H9 (cell line): ENCODE data around the gene FOLR3. TPM values are rescaled to one million over a fixed set of nuclear protein-coding genes. Genes with fewer than 3 reads are reported as not detected.

Source experiments
- DNase-seq: peaks from one replicate; pipeline ENCODE4 v3.0.0-alpha.2; 2017
- H2AFZ ChIP-seq: one replicate; pipeline ENCODE4 v1.6.1; 2013; ENCODE audit warnings: mild to moderate bottlenecking, low read length, control low read depth, moderate library complexity
- H2AK5ac ChIP-seq: 2 replicates; pipeline ENCODE4 v1.6.1; 2013; ENCODE audit warnings: low read length, control low read depth, mixed read lengths; ENCODE audit not compliant: insufficient read length
- H2BK120ac ChIP-seq: one replicate; pipeline ENCODE4 v1.6.1; 2013; ENCODE audit warnings: low read depth, mild to moderate bottlenecking, low read length, control low read depth, inconsistent platforms; ENCODE audit not compliant: poor library complexity, severe bottlenecking
- H2BK12ac ChIP-seq: 2 replicates; pipeline ENCODE4 v1.6.1; 2013; ENCODE audit warnings: low read length, control low read depth, mixed read lengths, low read depth; ENCODE audit not compliant: insufficient read length
- H2BK15ac ChIP-seq: 2 replicates; pipeline ENCODE4 v1.6.1; 2013; ENCODE audit warnings: low read depth, low read length, control low read depth
- H2BK20ac ChIP-seq: one replicate; pipeline ENCODE4 v1.6.1; 2013; ENCODE audit warnings: low read depth, mild to moderate bottlenecking, low read length, control low read depth, inconsistent platforms; ENCODE audit not compliant: poor library complexity, severe bottlenecking
- H2BK5ac ChIP-seq: 2 replicates; pipeline ENCODE4 v1.6.1; 2013; ENCODE audit warnings: low read length, control low read depth, mixed read lengths; ENCODE audit not compliant: insufficient read length
- H3K14ac ChIP-seq: 2 replicates; pipeline ENCODE4 v1.6.1; 2013; ENCODE audit warnings: low read length, control low read depth; ENCODE audit not compliant: insufficient read depth
- H3K18ac ChIP-seq: 2 replicates; pipeline ENCODE4 v1.6.1; 2013; ENCODE audit warnings: low read depth, mild to moderate bottlenecking, mixed read lengths, low read length, control low read depth; ENCODE audit not compliant: insufficient read length
- H3K23ac ChIP-seq: 2 replicates; pipeline ENCODE4 v1.6.1; 2013; ENCODE audit warnings: low read length, control low read depth, mixed read lengths, low read depth; ENCODE audit not compliant: insufficient read length
- H3K23me2 ChIP-seq: 2 replicates; pipeline ENCODE4 v1.6.1; 2013; ENCODE audit warnings: low read depth, mild to moderate bottlenecking, mixed read lengths, low read length, control low read depth; ENCODE audit not compliant: insufficient read length, poor library complexity, severe bottlenecking
- H3K27ac ChIP-seq: 2 replicates; pipeline ENCODE4 v1.5.1; 2013; ENCODE audit warnings: low read length, control low read depth, mixed read lengths, low read depth; ENCODE audit not compliant: insufficient read length
- H3K27me3 ChIP-seq: 2 replicates; pipeline ENCODE4 v1.6.1; 2013; ENCODE audit warnings: low read length, control low read depth, inconsistent platforms; ENCODE audit not compliant: insufficient read depth
- H3K4ac ChIP-seq: 2 replicates; pipeline ENCODE4 v1.6.1; 2013; ENCODE audit warnings: low read depth, mild to moderate bottlenecking, control low read depth, inconsistent platforms, low read length, moderate library complexity
- H3K4me1 ChIP-seq: 2 replicates; pipeline ENCODE4 v1.6.1; 2013; ENCODE audit warnings: low read length, control low read depth, inconsistent platforms; ENCODE audit not compliant: insufficient read depth
- H3K4me2 ChIP-seq: 2 replicates; pipeline ENCODE4 v1.6.1; 2013; ENCODE audit warnings: low read length, control low read depth, mixed read lengths; ENCODE audit not compliant: insufficient read length, insufficient read depth
- H3K56ac ChIP-seq: 2 replicates; pipeline ENCODE4 v1.6.1; 2013; ENCODE audit warnings: low read depth, mild to moderate bottlenecking, mixed read lengths, low read length, control low read depth; ENCODE audit not compliant: insufficient read length
- H3K79me1 ChIP-seq: 2 replicates; pipeline ENCODE4 v1.6.1; 2013; ENCODE audit warnings: low read depth, mild to moderate bottlenecking, moderate library complexity, low read length, control low read depth, inconsistent platforms; ENCODE audit not compliant: insufficient read depth, poor library complexity, severe bottlenecking
- H3K79me2 ChIP-seq: 2 replicates; pipeline ENCODE4 v1.6.1; 2013; ENCODE audit warnings: low read length, control low read depth, inconsistent platforms; ENCODE audit not compliant: insufficient read depth
- H3K9ac ChIP-seq: 2 replicates; pipeline ENCODE4 v1.6.1; 2013; ENCODE audit warnings: low read length, control low read depth, mixed read lengths; ENCODE audit not compliant: insufficient read length; ENCODE audit errors: extremely low read depth
- H3K9me3 ChIP-seq: one replicate; pipeline ENCODE4 v1.6.1; 2013; ENCODE audit warnings: low read depth, low read length, inconsistent platforms; ENCODE audit not compliant: control insufficient read depth
- H3T11ph ChIP-seq: one replicate; pipeline ENCODE4 v1.6.1; 2013; ENCODE audit warnings: mild to moderate bottlenecking, low read length, control low read depth, inconsistent platforms
- H4K20me1 ChIP-seq: one replicate; pipeline ENCODE4 v1.6.1; 2013; ENCODE audit not compliant: control insufficient read depth, insufficient read length, insufficient read depth
- H4K5ac ChIP-seq: 2 replicates; pipeline ENCODE4 v1.6.1; 2013; ENCODE audit warnings: low read depth, mild to moderate bottlenecking, mixed read lengths, low read length, control low read depth; ENCODE audit not compliant: insufficient read length
- H4K8ac ChIP-seq: replicated peaks from 2 replicates; pipeline ENCODE4 v1.6.1; 2013; ENCODE audit warnings: low read length, control low read depth, mixed read lengths, low read depth; ENCODE audit not compliant: insufficient read length
- H4K91ac ChIP-seq: 2 replicates; pipeline ENCODE4 v1.6.1; 2013; ENCODE audit warnings: low read depth, mild to moderate bottlenecking, moderate library complexity, mixed read lengths, low read length, control low read depth; ENCODE audit not compliant: insufficient read length
- H3K27ac Mint-ChIP-seq, 3 experiments: 2 replicates in 2 of 3; 3 replicates in 1 of 3; pipeline ENCODE4 v1.8.0; 2020 to 2021; ENCODE audit warnings: mixed read lengths in 3 of 3, mild to moderate bottlenecking in 1 of 3, moderate library complexity in 1 of 3
- H3K27me3 Mint-ChIP-seq: 2 replicates; pipeline ENCODE4 v1.8.0; 2021; ENCODE audit warnings: low read depth, mild to moderate bottlenecking, moderate library complexity, mixed read lengths
- H3K36me3 Mint-ChIP-seq, 3 experiments: 2 replicates in 2 of 3; 3 replicates in 1 of 3; pipeline ENCODE4 v1.8.0; 2020 to 2021; ENCODE audit warnings: low read depth in 3 of 3, mixed read lengths in 3 of 3; ENCODE audit not compliant: insufficient read depth in 1 of 3
- H3K4me1 Mint-ChIP-seq, 2 experiments: 2 replicates each; pipeline ENCODE4 v1.8.0; 2020; ENCODE audit warnings: mixed read lengths in 2 of 2
- H3K4me3 Mint-ChIP-seq, 2 experiments: 2 replicates in 1 of 2; 3 replicates in 1 of 2; pipeline ENCODE4 v1.8.0; 2020 to 2021; ENCODE audit warnings: mild to moderate bottlenecking in 2 of 2, mixed read lengths in 2 of 2, moderate library complexity in 1 of 2
- H3K9me3 Mint-ChIP-seq, 2 experiments: 2 replicates in 1 of 2; 3 replicates in 1 of 2; pipeline ENCODE4 v1.8.0; 2020; ENCODE audit warnings: mild to moderate bottlenecking in 2 of 2, mixed read lengths in 2 of 2, moderate library complexity in 1 of 2
- CTCF ChIP-seq: fragments of 200-600 bp; sonication (generic); conservative IDR thresholded peaks from 3 replicates; pipeline ENCODE4 v1.8.0; 2021; ENCODE audit warnings: antibody characterized with exemption, mild to moderate bottlenecking
- WGBS: extraction: QIAGEN DNeasy Blood & Tissue Kit; methylation state at CpG from one replicate; pipeline ENCODE4 v1.1.7; 2013; ENCODE audit warnings: missing lambda C conversion rate, low lambda C conversion rate, mixed read lengths; ENCODE audit not compliant: insufficient read length; ENCODE audit errors: extremely low coverage; 5-methylcytosine and 5-hydroxymethylcytosine counted together
- total RNA-seq: library from RNA; stranded (reverse); gene quantifications from 2 replicates; pipeline ENCODE4 v1.2.1, GENCODE V29; 2021

FOLR3 gene
- total RNA-seq, 1 experiment from 2014 or later = not detected

- Histone ChIP-seq H3K18ac (no peak overlapping the region), H3K23me2 (peaks cover 10% of the 10 kb centered on the region), H2BK20ac (no peak overlapping the region), H3K4ac (no peak overlapping the region), H3K79me1 (no peaks in the 10 kb centered on the region), H3K23ac (no peak overlapping the region), H3K4me1 (no peaks in the 10 kb centered on the region), H4K8ac (no peak overlapping the region), H3K9ac (no peak overlapping the region), H3K14ac (no peak overlapping the region), H3K56ac (no peak overlapping the region), H3K27ac (no peak overlapping the region), H2AK5ac (no peak overlapping the region), H2BK15ac (no peak overlapping the region), H4K5ac (no peak overlapping the region), H2BK5ac (no peak overlapping the region), H3K9me3 (no peaks in the 10 kb centered on the region), H2AFZ (no peak overlapping the region), H4K20me1 (no peaks in the 10 kb centered on the region), H3K79me2 (no peaks in the 10 kb centered on the region), H2BK120ac (no peak overlapping the region), H3T11ph (no peak overlapping the region), H3K27me3 (no peaks in the 10 kb centered on the region; the same call in 1 of the 2 replicates), H2BK12ac (no peak overlapping the region), H3K4me2 (no peak overlapping the region), H4K91ac (no peak overlapping the region)
- no CpG with 5 or more reads among the region's 1 CpG for WGBS
- no peaks in the 10 kb centered on the region for H3K9me3 Mint-ChIP-seq
- H3K27me3 Mint-ChIP-seq = peaks cover 35% of the 10 kb centered on the region
- peaks cover 1 to 11% (median 9%) of the 10 kb centered on the region in 3 experiments; a peak in 5 of 7 replicates for H3K36me3 Mint-ChIP-seq
- no peak overlapping the region for H3K4me3 Mint-ChIP-seq
- no peak for TF ChIP-seq CTCF
- DNase-seq = no peak
- H3K27ac Mint-ChIP-seq = no peak overlapping the region
- peaks cover 13% of the 10 kb centered on the region in 2 experiments for H3K4me1 Mint-ChIP-seq
Observed at GRCh38 chr11:72114570-72114969, 21.0 kb upstream of the FOLR3 start.
